ENCODE results near the gene SYNDIG1.

The SYNDIG1 gene

GRCh38 chr20:24425523-24426135 lies 43.8 kb upstream of the SYNDIG1 start:
- DNase-seq (ENCODE audit: extremely low spot score): no peak
- ChIA-PET CTCF (interaction anchor here (1.3 kb wide), 1 partner anchor 11 kb away, joined by 3 read pairs; no protein-coding TSS in a partner anchor), POLR2A (no interaction called here)
- no peak for TF ChIP-seq CTCF (IDR thresholded peaks at IDR 0.05; ENCODE audit: control extremely low read depth, extremely low read depth, low read depth, missing control alignments)

- TF ChIP-seq CTCF (IDR thresholded peaks at IDR 0.05; ENCODE audit: control extremely low read depth, extremely low read depth, low read depth, missing control alignments): no peak
- ChIA-PET CTCF (no interaction called here), POLR2A (no interaction called here)
- DNase-seq (ENCODE audit: extremely low spot score): no peak
Observed at GRCh38 chr20:24431279-24432045, 38.0 kb upstream of the SYNDIG1 start.

- ChIA-PET POLR2A (no interaction called here), CTCF (no interaction called here)
- DNase-seq (ENCODE audit: extremely low spot score): no peak
- TF ChIP-seq CTCF (IDR thresholded peaks at IDR 0.05; ENCODE audit: control extremely low read depth, extremely low read depth, low read depth, missing control alignments): no peak
Observed at GRCh38 chr20:24432046-24432442, 37.4 kb upstream of the SYNDIG1 start.

GRCh38 chr20:24436160-24436559 lies 33.3 kb upstream of the SYNDIG1 start:
- DNase-seq (ENCODE audit: extremely low spot score): no peak
- TF ChIP-seq CTCF (IDR thresholded peaks at IDR 0.05; ENCODE audit: control extremely low read depth, extremely low read depth, low read depth, missing control alignments): no peak
- CTCF ChIA-PET: interaction anchor here (1.3 kb wide), 1 partner anchor 11 kb away, joined by 3 read pairs; no protein-coding TSS in a partner anchor
- POLR2A ChIA-PET: no interaction called here

GRCh38 chr20:24437196-24438082 lies 32.0 kb upstream of the SYNDIG1 start:
- ChIA-PET CTCF (no interaction called here), POLR2A (no interaction called here)
- no peak for TF ChIP-seq CTCF (IDR thresholded peaks at IDR 0.05; ENCODE audit: control extremely low read depth, extremely low read depth, low read depth, missing control alignments)
- DNase-seq (ENCODE audit: extremely low spot score): no peak

GRCh38 chr20:24438331-24438730 lies 31.1 kb upstream of the SYNDIG1 start:
- TF ChIP-seq CTCF (IDR thresholded peaks at IDR 0.05; ENCODE audit: control extremely low read depth, extremely low read depth, low read depth, missing control alignments): no peak
- ChIA-PET POLR2A (no interaction called here), CTCF (no interaction called here)
- DNase-seq (ENCODE audit: extremely low spot score): no peak

All from GM10248 (cell line).